A549 (cell line): Measurements from ENCODE around the gene AGRN. TPM values are rescaled to one million over a fixed set of nuclear protein-coding genes. Genes with fewer than 3 reads are reported as not detected.
"Not testable (repeated sequence)": the region's sequence is repeated elsewhere in the genome, so short reads cannot be mapped to it uniquely, and the experiment has no call there.

ENCODE experiments used
- ATAC-seq, 2 experiments: fragments of 200-7000 bp in 1 of 2; fragments of >200 bp in 1 of 2; cut with Nextera tagmentation in 1 of 2; cut with Tn5 transposase in 1 of 2; 3 replicates each; pipeline versions ENCODE4 v1.8.0 to v1.9.1; 2018 to 2020; ENCODE audit warnings: mild to moderate bottlenecking in 1 of 2, moderate library complexity in 1 of 2
- CTCF ChIA-PET: fragments of 300-600 bp; sonication (Branson Sonifier 250); formaldehyde crosslinking; extraction: SDS; loops from one replicate; lab custom pipeline; 2021; ENCODE audit warnings: antibody characterized with exemption, inconsistent platforms; lab: Yijun Ruan, JAX
- POLR2A ChIA-PET: fragments of 350-600 bp; formaldehyde crosslinking; extraction: SDS; loops from one replicate; lab custom pipeline; 2021; ENCODE audit warnings: antibody characterized with exemption, inconsistent platforms; lab: Yijun Ruan, JAX
- DNase-seq, 2 experiments: peaks; one replicate each; pipeline versions ENCODE4 v3.0.0 to v3.0.0-alpha.2; 2011 to 2016; ENCODE audit warnings: low read depth in 1 of 2, low spot score in 1 of 2
- FAIRE-seq: peaks from 2 replicates; lab custom pipeline; 2011; peaks lifted over from hg19 to GRCh38; lab: Jason Lieb, UNC
- H3K27ac ChIP-seq, 2 experiments: fragments of >200 bp; sonication (Bioruptor Twin); formaldehyde crosslinking; 3 replicates each; pipeline ENCODE4 v1.5.1; 2016 to 2017
- H3K4me1 ChIP-seq: fragments of >200 bp; sonication (Bioruptor Twin); formaldehyde crosslinking; 3 replicates; pipeline ENCODE4 v1.6.1; 2016
- H3K4me2 ChIP-seq: fragments of >200 bp; sonication (Bioruptor Twin); formaldehyde crosslinking; 3 replicates; pipeline ENCODE4 v1.6.1; 2016
- H3K4me3 ChIP-seq: fragments of >200 bp; sonication (Bioruptor Twin); formaldehyde crosslinking; 3 replicates; pipeline ENCODE4 v1.5.1; 2016
- H3K9me3 ChIP-seq: fragments of >200 bp; sonication (Bioruptor Twin); formaldehyde crosslinking; 3 replicates; pipeline ENCODE4 v1.6.1; 2016
- CBX8 ChIP-seq: fragments of 200-600 bp; sonication (generic); IDR thresholded peaks from 2 replicates; pipeline ENCODE4 v1.6.1; 2016
- CHD2 ChIP-seq: fragments of 150-350 bp; IDR thresholded peaks from 2 replicates; pipeline ENCODE4 v1.6.1; 2014; ENCODE audit warnings: low read length; ENCODE audit not compliant: partially characterized antibody
- EHMT2 ChIP-seq: fragments of 200-600 bp; sonication (generic); IDR thresholded peaks from 2 replicates; pipeline ENCODE4 v1.6.1; 2016; ENCODE audit warnings: antibody characterized with exemption, low read depth, mild to moderate bottlenecking, moderate library complexity
- EP300 ChIP-seq, 2 experiments: fragments of >200 bp; sonication (Bioruptor Twin); formaldehyde crosslinking; IDR thresholded peaks; 2 replicates in 1 of 2; 3 replicates in 1 of 2; pipeline ENCODE4 v1.6.1; 2016 to 2017
- ESRRA ChIP-seq: fragments of 150-350 bp; IDR thresholded peaks from 2 replicates; pipeline ENCODE4 v1.6.1; 2014; ENCODE audit warnings: mild to moderate bottlenecking, low read length, borderline replicate concordance
- FOSL2 ChIP-seq, 2 experiments: fragments of 450-650 bp in 1 of 2; fragments of >200 bp in 1 of 2; sonication (Bioruptor Twin) in 1 of 2; formaldehyde crosslinking; IDR thresholded peaks; 2 replicates each; pipeline versions ENCODE4 v1.5.0 to v1.6.1; 2016 to 2020; ENCODE audit warnings: mild to moderate bottlenecking in 1 of 2, moderate library complexity in 1 of 2
- HOXB13 ChIP-seq: fragments of 250-450 bp; sonication (Bioruptor Pico); IDR thresholded peaks from 2 replicates; pipeline ENCODE4 v1.5.0; 2020; ENCODE audit warnings: low read depth, mild to moderate bottlenecking, moderate library complexity
- HOXB5 ChIP-seq: fragments of 250-450 bp; sonication (Bioruptor Pico); IDR thresholded peaks from 2 replicates; pipeline ENCODE4 v1.5.0; 2020; ENCODE audit warnings: mild to moderate bottlenecking, moderate library complexity
- JUN ChIP-seq, 2 experiments: fragments of >200 bp; sonication (Bioruptor Twin); formaldehyde crosslinking; IDR thresholded peaks; 2 replicates in 1 of 2; 3 replicates in 1 of 2; pipeline ENCODE4 v1.6.1; 2016 to 2017
- POLR2A ChIP-seq: IDR thresholded peaks from 2 replicates; pipeline ENCODE4 v1.6.1; 2012; ENCODE audit warnings: mild to moderate bottlenecking, low read length
- RAD21 ChIP-seq, 2 experiments: fragments of >200 bp in 1 of 2; sonication (Bioruptor Twin) in 1 of 2; formaldehyde crosslinking in 1 of 2; IDR thresholded peaks in 1 of 2; conservative IDR thresholded peaks in 1 of 2; 2 replicates in 1 of 2; 3 replicates in 1 of 2; pipeline ENCODE4 v1.6.1; 2012 to 2018; ENCODE audit warnings: inconsistent platforms in 1 of 2
- RCOR1 ChIP-seq: fragments of 150-350 bp; IDR thresholded peaks from 2 replicates; pipeline ENCODE4 v1.6.1; 2014; ENCODE audit warnings: antibody characterized with exemption, low read length, low read depth
- RFX5 ChIP-seq: fragments of 450-650 bp; IDR thresholded peaks from 2 replicates; pipeline ENCODE4 v1.7.1; 2014; ENCODE audit warnings: antibody characterized with exemption, mild to moderate bottlenecking, moderate library complexity
- SMC3 ChIP-seq: fragments of >200 bp; sonication (Bioruptor Twin); formaldehyde crosslinking; IDR thresholded peaks from 3 replicates; pipeline ENCODE4 v1.6.1; 2018; ENCODE audit warnings: inconsistent platforms
- TFCP2L1 ChIP-seq: fragments of 250-450 bp; sonication (Bioruptor Pico); IDR thresholded peaks from 2 replicates; pipeline ENCODE4 v1.5.0; 2021; ENCODE audit warnings: mild to moderate bottlenecking
- TP53 ChIP-seq: fragments of 250-450 bp; sonication (Bioruptor Pico); IDR thresholded peaks from 2 replicates; pipeline ENCODE4 v1.5.0; 2021; ENCODE audit warnings: mild to moderate bottlenecking, moderate library complexity
- ZNF302 ChIP-seq: fragments of 250-450 bp; sonication (Bioruptor Pico); IDR thresholded peaks from 2 replicates; pipeline ENCODE4 v1.9.0; 2021; ENCODE audit warnings: inconsistent platforms, mild to moderate bottlenecking, moderate library complexity
- WGBS: methylation state at CpG from one replicate; pipeline ENCODE4 v1.1.6; 2017; ENCODE audit errors: missing lambda C conversion rate; 5-methylcytosine and 5-hydroxymethylcytosine counted together
- polyA plus RNA-seq, 4 experiments: library from polyadenylated mRNA; depleted of rRNA in 3 of 4; stranded (reverse); fragments of >200 nt; fragmentation: RNase III in 1 of 4; extraction: RNeasy Plus Mini Kit Qiagen cat#74134 plus additional on column Dnase treatment in 1 of 4; gene quantifications; 2 replicates in 3 of 4; 3 replicates in 1 of 4; pipeline ENCODE4 v1.2.3, GENCODE V29; 2011 to 2017
- TF ChIP-seq, protein P1 (sequence below): IDR thresholded peaks from 2 replicates; pipeline ENCODE4 v1.6.1; 2012
- TF ChIP-seq, protein P2 (sequence below): fragments of 250-450 bp; sonication (Bioruptor Pico); IDR thresholded peaks from 2 replicates; pipeline ENCODE4 v1.5.0; 2020; ENCODE audit warnings: low read depth, mild to moderate bottlenecking, moderate library complexity
- TF ChIP-seq, protein P3 (sequence below): fragments of >200 bp; sonication (Bioruptor Twin); formaldehyde crosslinking; IDR thresholded peaks from 3 replicates; pipeline ENCODE4 v1.5.1; 2016

Gene AGRN
- polyA plus RNA-seq, 2 of the 4 experiments (the other 2 are of a cell fraction), result 23.9 to 90.9 TPM

DNA sequence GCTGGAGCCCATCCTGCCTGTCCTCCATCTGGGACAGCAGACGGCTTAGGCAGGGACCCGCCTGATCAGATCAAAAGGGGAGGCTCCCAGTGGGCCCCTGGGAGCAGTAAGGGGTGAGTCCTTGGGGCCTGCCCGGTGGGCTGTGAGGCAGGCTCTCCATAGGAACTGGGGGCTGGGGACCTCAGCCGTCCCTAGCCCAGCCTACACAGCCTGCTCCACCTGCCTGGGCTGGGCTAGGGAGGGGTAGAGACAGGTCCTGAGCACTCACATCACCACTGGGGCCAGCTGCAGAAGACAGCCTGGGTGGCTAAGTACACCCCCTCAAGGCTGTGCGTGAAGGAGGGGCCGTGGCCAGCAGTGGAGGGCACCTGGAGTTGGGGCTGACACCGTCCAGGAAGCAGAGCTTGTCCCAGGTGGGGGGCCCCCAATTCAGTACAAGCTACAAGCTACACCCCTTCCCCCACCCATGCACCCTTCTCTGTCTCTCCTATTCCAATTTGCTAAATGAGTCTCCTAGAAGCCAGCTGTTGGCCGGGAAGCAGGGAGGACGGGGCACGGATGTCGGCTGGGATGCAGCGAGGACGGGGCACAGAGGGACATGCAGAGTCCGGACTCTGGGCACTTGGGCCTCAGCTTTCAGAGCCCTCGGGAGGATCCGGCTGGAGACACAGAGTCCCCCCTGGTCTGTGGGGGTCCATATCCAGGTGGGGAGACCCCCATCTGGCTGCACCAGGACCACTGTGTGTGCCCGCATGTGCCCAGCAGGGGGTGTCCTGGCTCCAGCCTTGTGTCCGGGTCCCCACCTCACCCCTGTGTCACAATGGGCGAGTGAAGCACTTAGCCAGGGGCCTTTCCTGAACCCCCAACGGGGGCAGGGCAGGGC, 4.9 kb upstream of the AGRN start (continued):
- TF ChIP-seq, protein P1, sequence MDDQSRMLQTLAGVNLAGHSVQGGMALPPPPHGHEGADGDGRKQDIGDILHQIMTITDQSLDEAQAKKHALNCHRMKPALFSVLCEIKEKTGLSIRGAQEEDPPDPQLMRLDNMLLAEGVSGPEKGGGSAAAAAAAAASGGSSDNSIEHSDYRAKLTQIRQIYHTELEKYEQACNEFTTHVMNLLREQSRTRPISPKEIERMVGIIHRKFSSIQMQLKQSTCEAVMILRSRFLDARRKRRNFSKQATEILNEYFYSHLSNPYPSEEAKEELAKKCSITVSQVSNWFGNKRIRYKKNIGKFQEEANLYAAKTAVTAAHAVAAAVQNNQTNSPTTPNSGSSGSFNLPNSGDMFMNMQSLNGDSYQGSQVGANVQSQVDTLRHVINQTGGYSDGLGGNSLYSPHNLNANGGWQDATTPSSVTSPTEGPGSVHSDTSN, result no peak
- TF ChIP-seq EP300 (IDR thresholded peaks at IDR 0.05) (no peak), EHMT2 (no peak), ZNF302 (no peak)
- TF ChIP-seq, protein P2, sequence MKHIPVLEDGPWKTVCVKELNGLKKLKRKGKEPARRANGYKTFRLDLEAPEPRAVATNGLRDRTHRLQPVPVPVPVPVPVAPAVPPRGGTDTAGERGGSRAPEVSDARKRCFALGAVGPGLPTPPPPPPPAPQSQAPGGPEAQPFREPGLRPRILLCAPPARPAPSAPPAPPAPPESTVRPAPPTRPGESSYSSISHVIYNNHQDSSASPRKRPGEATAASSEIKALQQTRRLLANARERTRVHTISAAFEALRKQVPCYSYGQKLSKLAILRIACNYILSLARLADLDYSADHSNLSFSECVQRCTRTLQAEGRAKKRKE (CRISPR knock-in tag), result no peak

DNA sequence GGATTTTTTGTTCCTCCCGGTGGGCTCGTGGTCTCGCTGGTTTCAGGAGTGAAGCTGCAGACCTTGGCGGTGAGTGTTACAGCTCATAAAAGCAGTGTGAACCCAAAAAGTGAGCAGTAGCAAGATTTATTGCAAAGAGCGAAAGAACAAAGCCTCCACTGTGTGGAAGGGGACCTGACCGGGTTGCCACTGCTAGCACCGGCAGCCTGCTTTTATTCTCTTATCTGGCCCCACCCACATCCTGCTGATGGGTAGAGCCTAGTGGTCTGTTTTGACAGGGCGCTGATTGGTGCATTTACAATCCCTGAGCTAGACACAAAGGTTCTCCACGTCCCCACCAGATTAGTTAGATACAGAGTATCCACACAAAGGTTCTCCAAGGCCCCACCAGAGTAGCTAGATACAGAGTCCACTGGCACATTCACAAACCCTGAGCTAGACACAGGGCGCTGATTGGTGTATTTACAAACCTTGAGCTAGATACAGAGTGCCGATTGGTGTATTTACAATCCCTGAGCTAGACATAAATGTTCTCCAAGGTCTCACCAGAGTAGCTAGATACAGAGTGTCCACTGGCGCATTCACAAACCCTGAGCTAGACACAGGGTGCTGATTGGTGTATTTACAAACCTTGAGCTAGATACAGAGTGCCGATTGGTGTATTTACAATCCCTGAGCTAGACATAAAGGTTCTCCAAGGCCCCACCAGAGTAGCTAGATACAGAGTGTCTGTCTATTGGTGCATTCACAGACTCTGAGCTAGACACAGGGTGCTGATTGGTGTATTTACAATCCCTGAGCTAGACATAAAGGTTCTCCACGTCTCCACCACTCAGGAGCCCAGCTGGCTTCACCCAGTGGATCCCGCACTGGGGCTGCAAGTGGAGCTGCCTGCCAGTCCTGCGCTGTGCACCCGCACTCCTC, 2.3 kb upstream of the AGRN start:
- ChIA-PET CTCF (interaction anchor here (1.1 to 10.5 kb wide), 8 partner anchors 8 to 46 kb away, joined by 3 to 92 read pairs (median 24); no protein-coding TSS in a partner anchor), POLR2A (interaction anchor here (0.7 kb wide), 1 partner anchor 105 kb away, joined by 3 read pairs; no protein-coding TSS in a partner anchor)
- H3K4me1 ChIP-seq, result peaks cover 21% of the 10 kb centered on the region
- H3K9me3 ChIP-seq, FAIRE-seq, H3K4me3 ChIP-seq, DNase-seq, H3K4me2 ChIP-seq, H3K27ac ChIP-seq, ATAC-seq: not testable (repeated sequence)
- 87% methylated on average over 12 of the region's 17 CpGs for WGBS

DNA sequence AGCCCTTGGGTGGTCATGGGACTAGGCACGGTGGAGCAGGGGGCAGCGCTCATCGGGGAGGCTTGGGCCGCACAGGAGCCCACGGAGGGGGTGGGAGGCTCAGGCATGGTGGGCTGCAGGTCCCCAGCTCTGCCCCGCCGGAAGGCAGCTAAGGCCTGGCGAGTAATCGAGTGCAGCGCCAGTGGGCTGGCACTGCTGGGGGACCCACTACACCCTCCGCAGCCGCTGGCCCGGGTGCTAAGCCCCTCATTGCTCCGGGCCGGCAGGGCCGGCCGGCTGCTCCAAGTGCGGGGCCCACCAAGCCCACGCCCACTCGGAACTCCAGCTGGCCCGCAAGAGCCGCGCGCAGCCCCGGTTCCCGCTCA, 1.6 kb upstream of the AGRN start:
- FAIRE-seq, ATAC-seq, H3K27ac ChIP-seq, DNase-seq, H3K9me3 ChIP-seq, H3K4me3 ChIP-seq, POLR2A ChIA-PET, H3K4me2 ChIP-seq: not testable (repeated sequence)
- CTCF ChIA-PET, result interaction anchor here (1.0 to 10.5 kb wide), 10 partner anchors 8 to 53 kb away, joined by 3 to 92 read pairs (median 4); no protein-coding TSS in a partner anchor
- peaks cover 28% of the 10 kb centered on the region for H3K4me1 ChIP-seq
- WGBS, result no CpG with 5 or more reads among the region's 26 CpGs

DNA sequence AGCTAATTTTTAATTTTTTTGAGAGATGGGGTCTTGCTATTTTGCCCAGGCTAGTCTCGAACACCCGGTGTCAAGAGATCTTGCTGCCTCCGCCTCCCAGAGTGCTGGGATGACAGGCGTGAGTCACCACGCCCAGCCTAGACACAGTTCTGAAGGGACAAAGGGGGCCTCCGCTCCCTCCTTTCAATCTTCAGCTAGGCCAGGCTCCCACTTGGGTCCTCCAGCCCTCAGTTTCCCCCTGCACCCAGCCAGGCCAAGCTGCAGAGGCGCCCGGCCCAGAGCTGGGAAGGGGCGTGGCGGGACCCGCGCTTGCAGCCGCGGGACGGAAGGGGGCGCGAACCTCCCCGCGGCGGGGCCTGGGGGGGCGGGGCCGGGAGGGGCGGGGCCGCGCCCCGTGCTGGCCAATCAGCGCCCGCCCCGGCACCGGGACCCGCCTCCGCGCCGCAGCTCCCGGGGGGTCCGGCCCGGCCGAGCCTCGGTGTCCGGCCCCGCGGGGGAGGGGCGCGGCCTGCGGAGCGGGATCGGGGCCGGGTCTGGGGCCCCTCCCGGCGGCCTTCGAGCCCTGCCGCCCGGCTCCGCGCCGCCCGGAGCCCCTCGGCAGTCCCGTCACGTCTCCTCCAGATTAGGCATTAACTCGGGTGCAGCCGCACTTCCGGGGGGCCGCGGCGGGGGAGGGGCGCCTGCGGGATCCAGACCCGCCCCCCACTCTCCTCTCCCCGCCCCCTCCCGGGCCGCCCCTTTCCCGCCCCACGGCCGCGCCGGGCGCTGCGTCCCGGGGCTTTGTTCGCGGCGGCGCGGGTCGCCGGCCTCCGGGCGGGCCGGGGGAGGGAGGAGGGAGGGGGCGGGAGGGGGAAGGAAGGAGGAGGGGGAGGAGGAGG, 559 bp upstream of the AGRN start:
- Histone ChIP-seq H3K4me1 (peaks cover 33% of the 10 kb centered on the region), H3K27ac (peak overlapping the region; percentile 98), H3K9me3 (no peaks in the 10 kb centered on the region), H3K4me2 (peak overlapping the region; percentile 60), H3K4me3 (peak overlapping the region; percentile 86)
- ATAC-seq (peak; percentile 59), FAIRE-seq (no peak), DNase-seq (peak in 1 of 2 experiments; percentile 87)
- WGBS, result 17% methylated on average over 6 of the region's 91 CpGs
- ChIA-PET POLR2A (interaction anchor here (0.7 to 1.8 kb wide), 6 partner anchors 18 to 60 kb away, joined by 3 to 8 read pairs (median 4); no protein-coding TSS in a partner anchor), CTCF (interaction anchor here (0.8 to 10.5 kb wide), 12 partner anchors 9 to 304 kb away, joined by 3 to 92 read pairs (median 4); no protein-coding TSS in a partner anchor)
- TF ChIP-seq HOXB5 (CRISPR knock-in tag), result no peak
- TF ChIP-seq, protein P1, result no peak
- TF ChIP-seq RCOR1, result no peak
- TF ChIP-seq FOSL2 (IDR thresholded peaks at IDR 0.05), result no peak
- TF ChIP-seq FOSL2 (CRISPR knock-in tag; IDR thresholded peaks at IDR 0.05), result peak; percentile 59
- TF ChIP-seq EP300 (IDR thresholded peaks at IDR 0.05), result peak in 1 of 2 experiments; percentile 30; a peak in 1 of 5 replicates
- TF ChIP-seq POLR2A, result no peak
- TF ChIP-seq TFCP2L1, result 0 out of 2 replicates have a peak, but pooled peaks have one; percentile 37
- no peak for TF ChIP-seq ESRRA
- TF ChIP-seq, protein P3, sequence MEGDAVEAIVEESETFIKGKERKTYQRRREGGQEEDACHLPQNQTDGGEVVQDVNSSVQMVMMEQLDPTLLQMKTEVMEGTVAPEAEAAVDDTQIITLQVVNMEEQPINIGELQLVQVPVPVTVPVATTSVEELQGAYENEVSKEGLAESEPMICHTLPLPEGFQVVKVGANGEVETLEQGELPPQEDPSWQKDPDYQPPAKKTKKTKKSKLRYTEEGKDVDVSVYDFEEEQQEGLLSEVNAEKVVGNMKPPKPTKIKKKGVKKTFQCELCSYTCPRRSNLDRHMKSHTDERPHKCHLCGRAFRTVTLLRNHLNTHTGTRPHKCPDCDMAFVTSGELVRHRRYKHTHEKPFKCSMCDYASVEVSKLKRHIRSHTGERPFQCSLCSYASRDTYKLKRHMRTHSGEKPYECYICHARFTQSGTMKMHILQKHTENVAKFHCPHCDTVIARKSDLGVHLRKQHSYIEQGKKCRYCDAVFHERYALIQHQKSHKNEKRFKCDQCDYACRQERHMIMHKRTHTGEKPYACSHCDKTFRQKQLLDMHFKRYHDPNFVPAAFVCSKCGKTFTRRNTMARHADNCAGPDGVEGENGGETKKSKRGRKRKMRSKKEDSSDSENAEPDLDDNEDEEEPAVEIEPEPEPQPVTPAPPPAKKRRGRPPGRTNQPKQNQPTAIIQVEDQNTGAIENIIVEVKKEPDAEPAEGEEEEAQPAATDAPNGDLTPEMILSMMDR, result peak; percentile 42; the same call in 2 of the 3 replicates
- TF ChIP-seq RAD21 (conservative IDR thresholded peaks at IDR 0.05 in 1 of 2, IDR thresholded peaks at IDR 0.05 in 1 of 2), result no peak; a peak in 1 of 5 replicates
- no peak for TF ChIP-seq CHD2
- TF ChIP-seq CBX8, result no peak
- no peak for TF ChIP-seq HOXB13 (CRISPR knock-in tag)
- no peak for TF ChIP-seq TP53 (CRISPR knock-in tag)
- TF ChIP-seq JUN (IDR thresholded peaks at IDR 0.05), result peak; percentile 49 to 72; a peak in 2 of 5 replicates
- TF ChIP-seq RFX5, result no peak
- TF ChIP-seq SMC3, result no peak
